ENCODE results near the gene ARHGAP26. TPM values are rescaled to one million over a fixed set of nuclear protein-coding genes. Genes with fewer than 3 reads are reported as not detected.

ARHGAP26 gene
- total RNA-seq, 6 experiments from 2014 or later = 6.7 to 14.5 (median 8.3) TPM

DNA sequence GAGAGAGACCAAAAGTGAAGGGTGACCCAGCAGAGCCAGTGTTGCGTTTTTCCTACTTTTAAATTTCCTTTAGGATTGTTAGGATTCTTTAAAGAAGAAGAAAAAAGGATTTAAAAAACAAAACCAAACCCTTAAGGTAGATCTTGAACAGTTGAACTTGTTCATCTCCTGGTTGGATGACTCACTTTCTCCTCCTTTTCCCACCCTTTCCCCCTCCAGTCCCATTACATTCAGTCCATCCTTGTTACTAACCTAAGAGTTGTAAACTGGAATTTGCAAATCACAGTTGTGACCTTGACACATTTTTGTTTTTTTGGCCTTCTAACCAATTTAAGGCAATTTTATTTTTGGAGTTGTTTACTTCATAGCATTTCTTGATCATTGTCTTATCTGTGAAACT, 289.2 kb downstream of the ARHGAP26 start:
- Histone ChIP-seq H3K27ac (no peak overlapping the region), H3K36me3 (peaks cover 0 to 4% (median 0%) of the 10 kb centered on the region in 4 donors), H3K4me1 (no peaks in the 10 kb centered on the region), H3K4me3 (no peak overlapping the region), H3K27me3 (no peaks in the 10 kb centered on the region), H3K9me3 (no peaks in the 10 kb centered on the region)
- no peak for ATAC-seq
- no peak for DNase-seq
- intact Hi-C loops (cut with DNase I) = no loop called here
- no peak for TF ChIP-seq POLR2A (IDR thresholded peaks at IDR 0.05)
- 92% methylated on average over 1 of the region's 1 CpG for WGBS (ENCODE audit: insufficient coverage, low coverage, low lambda C conversion rate, missing lambda C conversion rate)

DNA sequence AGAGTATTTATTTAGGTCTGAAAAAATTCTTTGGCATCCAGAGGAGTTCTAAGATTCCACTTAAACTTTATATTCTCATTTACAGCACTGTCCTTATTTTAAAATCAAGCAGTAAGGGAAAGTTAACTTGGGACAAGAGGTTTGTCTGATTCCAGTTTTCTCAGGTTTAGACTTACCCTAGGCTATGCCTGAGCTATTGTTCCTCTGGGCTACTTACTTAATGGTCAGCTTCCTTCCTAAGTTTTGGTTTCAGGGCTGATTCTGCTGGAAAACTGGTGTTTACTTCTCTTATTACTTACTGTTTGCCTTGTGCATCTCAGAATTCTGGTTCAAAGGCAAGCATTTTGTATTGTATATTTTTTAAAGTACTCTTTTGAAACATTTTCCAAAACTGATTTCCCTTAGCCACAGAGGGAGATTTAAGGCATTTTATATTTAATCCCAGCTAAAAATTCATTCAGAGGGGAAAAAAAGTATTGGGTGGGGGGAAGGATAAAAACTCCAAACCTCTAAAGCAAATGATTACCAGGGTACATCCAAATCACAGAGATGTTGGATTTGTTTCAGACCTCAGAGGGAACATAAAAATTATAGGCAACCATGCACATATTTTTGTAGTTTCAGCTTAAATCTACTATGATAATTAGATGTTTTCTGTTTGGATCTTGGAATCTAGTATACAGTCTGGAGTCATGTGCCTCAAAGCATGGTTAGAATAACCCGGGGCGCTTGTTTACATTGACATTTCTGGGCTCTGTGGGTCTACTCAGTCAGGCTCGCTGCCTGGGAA, 290.0 kb downstream of the ARHGAP26 start:
- DNase-seq (no peak), ATAC-seq (peak in 3 of 4 donors; percentile 25 to 46 (median 35))
- Histone ChIP-seq H3K27ac (no peak overlapping the region), H3K9me3 (no peaks in the 10 kb centered on the region), H3K4me3 (no peak overlapping the region), H3K4me1 (no peaks in the 10 kb centered on the region), H3K36me3 (peaks cover 0 to 3% (median 0%) of the 10 kb centered on the region in 4 donors), H3K27me3 (no peaks in the 10 kb centered on the region)
- intact Hi-C loops (cut with DNase I) = no loop called here
- TF ChIP-seq POLR2A (IDR thresholded peaks at IDR 0.05) = no peak
- TF ChIP-seq, protein P1, sequence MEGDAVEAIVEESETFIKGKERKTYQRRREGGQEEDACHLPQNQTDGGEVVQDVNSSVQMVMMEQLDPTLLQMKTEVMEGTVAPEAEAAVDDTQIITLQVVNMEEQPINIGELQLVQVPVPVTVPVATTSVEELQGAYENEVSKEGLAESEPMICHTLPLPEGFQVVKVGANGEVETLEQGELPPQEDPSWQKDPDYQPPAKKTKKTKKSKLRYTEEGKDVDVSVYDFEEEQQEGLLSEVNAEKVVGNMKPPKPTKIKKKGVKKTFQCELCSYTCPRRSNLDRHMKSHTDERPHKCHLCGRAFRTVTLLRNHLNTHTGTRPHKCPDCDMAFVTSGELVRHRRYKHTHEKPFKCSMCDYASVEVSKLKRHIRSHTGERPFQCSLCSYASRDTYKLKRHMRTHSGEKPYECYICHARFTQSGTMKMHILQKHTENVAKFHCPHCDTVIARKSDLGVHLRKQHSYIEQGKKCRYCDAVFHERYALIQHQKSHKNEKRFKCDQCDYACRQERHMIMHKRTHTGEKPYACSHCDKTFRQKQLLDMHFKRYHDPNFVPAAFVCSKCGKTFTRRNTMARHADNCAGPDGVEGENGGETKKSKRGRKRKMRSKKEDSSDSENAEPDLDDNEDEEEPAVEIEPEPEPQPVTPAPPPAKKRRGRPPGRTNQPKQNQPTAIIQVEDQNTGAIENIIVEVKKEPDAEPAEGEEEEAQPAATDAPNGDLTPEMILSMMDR (IDR thresholded peaks at IDR 0.05) = no peak
- 89% methylated on average over 3 of the region's 3 CpGs for WGBS (ENCODE audit: insufficient coverage, low coverage, low lambda C conversion rate, missing lambda C conversion rate)

DNA sequence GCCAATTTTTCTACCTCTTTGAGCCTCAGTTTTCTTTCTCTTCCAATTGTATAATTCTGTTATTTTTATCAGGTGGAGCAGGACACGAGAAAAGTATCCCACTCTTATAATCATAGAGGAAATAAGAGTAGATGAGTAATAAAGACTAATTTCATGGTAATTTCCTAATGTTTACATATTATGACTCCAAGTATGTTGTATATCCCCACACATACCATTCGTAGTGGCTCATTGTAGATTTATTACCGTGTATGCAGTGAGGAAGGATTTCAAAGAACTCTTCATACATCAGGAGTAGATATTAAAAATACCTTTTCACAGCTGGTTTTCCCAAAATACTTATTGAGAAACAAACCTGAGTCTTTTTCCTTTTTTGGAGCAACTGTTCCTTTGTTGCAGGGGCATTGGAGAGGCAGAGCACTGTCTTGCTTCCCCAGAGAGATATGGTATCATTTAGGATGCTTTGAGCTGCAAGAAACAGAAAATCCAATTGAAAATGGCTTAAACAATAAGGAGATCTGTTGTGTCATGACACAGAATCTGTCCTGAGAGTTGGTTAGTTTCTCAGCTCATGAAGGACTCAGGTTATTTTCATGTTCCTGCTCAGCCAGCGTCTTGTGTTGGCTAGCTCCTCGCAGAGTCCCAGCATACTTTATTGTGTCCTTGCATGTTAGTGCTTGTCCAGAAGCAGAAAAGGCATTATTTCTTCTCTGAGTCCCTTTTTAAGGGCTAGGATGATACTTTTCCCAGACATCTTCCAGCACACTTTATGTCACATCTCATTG, 291.2 kb downstream of the ARHGAP26 start:
- no peaks in the 10 kb centered on the region for H3K27me3 ChIP-seq
- H3K4me3 ChIP-seq = no peak overlapping the region
- ATAC-seq = no peak
- H3K27ac ChIP-seq = no peak overlapping the region
- WGBS (ENCODE audit: insufficient coverage, low coverage, low lambda C conversion rate, missing lambda C conversion rate) = 86% methylated on average over 5 of the region's 5 CpGs
- TF ChIP-seq, protein P1 (IDR thresholded peaks at IDR 0.05) = no peak
- no peak for TF ChIP-seq POLR2A (IDR thresholded peaks at IDR 0.05)
- intact Hi-C loops (cut with DNase I) = no loop called here
- no peak for DNase-seq
- no peaks in the 10 kb centered on the region for H3K4me1 ChIP-seq
- H3K9me3 ChIP-seq = no peaks in the 10 kb centered on the region
- H3K36me3 ChIP-seq = peaks cover 0 to 2% (median 0%) of the 10 kb centered on the region in 4 donors

DNA sequence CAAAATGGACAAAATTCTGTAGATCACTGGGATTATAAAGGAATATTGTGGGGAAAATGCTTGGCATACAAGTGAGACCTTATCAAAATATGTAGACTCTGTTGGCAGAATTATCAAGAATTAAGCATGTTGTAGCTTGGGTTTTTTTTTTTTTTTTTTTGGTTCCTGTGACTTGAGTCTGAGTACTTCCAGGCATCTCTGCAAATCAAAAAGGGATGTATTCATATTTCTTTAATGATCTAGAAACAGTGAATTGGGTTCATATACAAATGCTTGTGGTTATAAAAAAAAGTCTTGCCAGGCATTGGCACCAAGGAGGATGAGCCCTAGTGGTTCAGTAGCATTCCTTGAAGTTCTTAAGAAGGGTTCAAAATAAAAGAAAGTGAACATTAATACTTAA, 292.2 kb downstream of the ARHGAP26 start:
- ATAC-seq (no peak), DNase-seq (no peak)
- Histone ChIP-seq H3K27ac (no peak overlapping the region), H3K4me3 (no peak overlapping the region), H3K36me3 (no peaks in the 10 kb centered on the region), H3K4me1 (no peaks in the 10 kb centered on the region), H3K27me3 (no peaks in the 10 kb centered on the region), H3K9me3 (no peaks in the 10 kb centered on the region)
- intact Hi-C loops (cut with DNase I) = no loop called here
- TF ChIP-seq, protein P1 (IDR thresholded peaks at IDR 0.05) = no peak
- no peak for TF ChIP-seq POLR2A (IDR thresholded peaks at IDR 0.05)
